ENCODE data around the gene SETD6. TPM values are rescaled to one million over a fixed set of nuclear protein-coding genes. Genes with fewer than 3 reads are reported as not detected.
A peak's percentile ranks its signal among the peaks of the same experiment; 100 is the strongest.

Gene SETD6
- total RNA-seq, 1 donor from 2014 or later, result 25.9 TPM

GRCh38 chr16:58541711-58542110 is 26.4 kb downstream of the SETD6 start:
- Mint-ChIP-seq H3K9me3 (ENCODE audit: unreplicated experiment) (no peaks in the 10 kb centered on the region), H3K27me3 (ENCODE audit: unreplicated experiment) (no peaks in the 10 kb centered on the region), H3K36me3 (ENCODE audit: unreplicated experiment) (no peaks in the 10 kb centered on the region), H3K4me3 (ENCODE audit: unreplicated experiment) (no peak overlapping the region), H3K4me1 (ENCODE audit: low read depth, unreplicated experiment) (no peaks in the 10 kb centered on the region), H3K27ac (ENCODE audit: unreplicated experiment) (no peak overlapping the region)
- no peak for TF ChIP-seq CTCF (IDR thresholded peaks at IDR 0.05; ENCODE audit: partially characterized antibody, unreplicated experiment)
- DNase-seq, result no peak

- Mint-ChIP-seq H3K27ac (ENCODE audit: unreplicated experiment) (no peak overlapping the region), H3K9me3 (ENCODE audit: unreplicated experiment) (no peaks in the 10 kb centered on the region), H3K4me1 (ENCODE audit: low read depth, unreplicated experiment) (no peaks in the 10 kb centered on the region), H3K27me3 (ENCODE audit: unreplicated experiment) (no peaks in the 10 kb centered on the region), H3K4me3 (ENCODE audit: unreplicated experiment) (no peak overlapping the region), H3K36me3 (ENCODE audit: unreplicated experiment) (no peaks in the 10 kb centered on the region)
- no peak for TF ChIP-seq CTCF (IDR thresholded peaks at IDR 0.05; ENCODE audit: partially characterized antibody, unreplicated experiment)
- DNase-seq, result no peak
These were observed 27.0 kb downstream of the SETD6 start for GRCh38 chr16:58542291-58542690.

- Mint-ChIP-seq H3K36me3 (ENCODE audit: unreplicated experiment) (no peaks in the 10 kb centered on the region), H3K27ac (ENCODE audit: unreplicated experiment) (no peak overlapping the region), H3K27me3 (ENCODE audit: unreplicated experiment) (no peaks in the 10 kb centered on the region)
These were observed 28.4 kb downstream of the SETD6 start for GRCh38 chr16:58543685-58544084.

GRCh38 chr16:58548378-58548777 is 33.1 kb downstream of the SETD6 start:
- no peaks in the 10 kb centered on the region for H3K36me3 Mint-ChIP-seq (ENCODE audit: unreplicated experiment)

More at GRCh38 chr16:58543685-58544084, 28.4 kb downstream of the SETD6 start:
- DNase-seq, result no peak
- Mint-ChIP-seq H3K9me3 (ENCODE audit: unreplicated experiment) (no peaks in the 10 kb centered on the region), H3K4me3 (ENCODE audit: unreplicated experiment) (no peak overlapping the region), H3K4me1 (ENCODE audit: low read depth, unreplicated experiment) (no peaks in the 10 kb centered on the region)
- no peak for TF ChIP-seq CTCF (IDR thresholded peaks at IDR 0.05; ENCODE audit: partially characterized antibody, unreplicated experiment)

GRCh38 chr16:58551496-58551895 is 36.2 kb downstream of the SETD6 start:
- DNase-seq, result no peak
- Mint-ChIP-seq H3K4me3 (ENCODE audit: unreplicated experiment) (no peak overlapping the region), H3K27ac (ENCODE audit: unreplicated experiment) (peak overlapping the region; percentile 40), H3K27me3 (ENCODE audit: unreplicated experiment) (no peaks in the 10 kb centered on the region), H3K9me3 (ENCODE audit: unreplicated experiment) (peaks cover 2% of the 10 kb centered on the region), H3K36me3 (ENCODE audit: unreplicated experiment) (no peaks in the 10 kb centered on the region), H3K4me1 (ENCODE audit: low read depth, unreplicated experiment) (no peaks in the 10 kb centered on the region)
- TF ChIP-seq CTCF (IDR thresholded peaks at IDR 0.05; ENCODE audit: partially characterized antibody, unreplicated experiment), result no peak

More at GRCh38 chr16:58548378-58548777, 33.1 kb downstream of the SETD6 start:
- Mint-ChIP-seq H3K27me3 (ENCODE audit: unreplicated experiment) (no peaks in the 10 kb centered on the region), H3K4me1 (ENCODE audit: low read depth, unreplicated experiment) (no peaks in the 10 kb centered on the region), H3K27ac (ENCODE audit: unreplicated experiment) (no peak overlapping the region), H3K9me3 (ENCODE audit: unreplicated experiment) (no peaks in the 10 kb centered on the region), H3K4me3 (ENCODE audit: unreplicated experiment) (no peak overlapping the region)
- TF ChIP-seq CTCF (IDR thresholded peaks at IDR 0.05; ENCODE audit: partially characterized antibody, unreplicated experiment), result no peak
- DNase-seq, result no peak
